ACC112 (cell line): Measurements from ENCODE around the gene NPRL2.

Source experiments
- H2AFZ ChIP-seq: fragments of 200-600 bp; sonication (generic); one replicate; pipeline ENCODE4 v1.6.0; 2017; ENCODE audit warnings: antibody characterized with exemption, low read length; ENCODE audit not compliant: unreplicated experiment
- H3K27ac ChIP-seq: fragments of 200-600 bp; sonication (generic); 2 replicates; pipeline ENCODE4 v1.5.1; 2014; ENCODE audit warnings: low read depth, mild to moderate bottlenecking, antibody characterized with exemption, low read length, moderate library complexity
- H3K27me3 ChIP-seq: fragments of 200-600 bp; sonication (generic); 2 replicates; pipeline ENCODE4 v1.6.1; 2014; ENCODE audit warnings: mild to moderate bottlenecking, antibody characterized with exemption, low read length, moderate library complexity, mixed read lengths; ENCODE audit not compliant: insufficient read depth
- H3K36me3 ChIP-seq: fragments of 200-600 bp; sonication (generic); 2 replicates; pipeline ENCODE4 v1.6.1; 2016; ENCODE audit warnings: mild to moderate bottlenecking, antibody characterized with exemption, low read length, moderate library complexity, mixed read lengths; ENCODE audit not compliant: insufficient read depth
- H3K4me1 ChIP-seq: fragments of 200-600 bp; sonication (generic); one replicate; pipeline ENCODE4 v1.6.1; 2016; ENCODE audit warnings: low read length, mixed read lengths; ENCODE audit not compliant: insufficient read depth, unreplicated experiment, control insufficient read depth
- H3K4me3 ChIP-seq: fragments of 200-600 bp; sonication (generic); 2 replicates; pipeline ENCODE4 v1.5.1; 2014; ENCODE audit warnings: mild to moderate bottlenecking, low read depth, low read length
- H3K79me2 ChIP-seq: fragments of 200-600 bp; sonication (generic); one replicate; pipeline ENCODE4 v1.6.0; 2016; ENCODE audit warnings: low read length; ENCODE audit not compliant: control insufficient read depth, unreplicated experiment, insufficient read depth

The NPRL2 gene

GRCh38 chr3:50357481-50357880, 6.9 kb upstream of the NPRL2 start:
- Histone ChIP-seq H3K36me3 (no peaks in the 10 kb centered on the region), H3K79me2 (peaks cover 53% of the 10 kb centered on the region), H3K4me3 (peak overlapping the region; percentile 88), H3K27ac (no peak overlapping the region), H3K4me1 (peaks cover 27% of the 10 kb centered on the region), H3K27me3 (no peaks in the 10 kb centered on the region), H2AFZ (no peak overlapping the region)

- peaks cover 58% of the 10 kb centered on the region for H3K79me2 ChIP-seq
- H3K27ac ChIP-seq, result no peak overlapping the region
- no peaks in the 10 kb centered on the region for H3K36me3 ChIP-seq
- no peaks in the 10 kb centered on the region for H3K27me3 ChIP-seq
- peak overlapping the region; percentile 88 for H3K4me3 ChIP-seq
- H2AFZ ChIP-seq, result no peak overlapping the region
- peaks cover 32% of the 10 kb centered on the region for H3K4me1 ChIP-seq
These were observed 6.0 kb upstream of the NPRL2 start for GRCh38 chr3:50356553-50356952.

GRCh38 chr3:50355829-50356552, 5.4 kb upstream of the NPRL2 start:
- no peak overlapping the region for H3K27ac ChIP-seq
- peaks cover 36% of the 10 kb centered on the region for H3K4me1 ChIP-seq
- H3K36me3 ChIP-seq, result no peaks in the 10 kb centered on the region
- no peaks in the 10 kb centered on the region for H3K27me3 ChIP-seq
- H3K79me2 ChIP-seq, result peaks cover 60% of the 10 kb centered on the region
- no peak overlapping the region for H2AFZ ChIP-seq
- peak overlapping the region; percentile 88 for H3K4me3 ChIP-seq

- H3K27me3 ChIP-seq, result no peaks in the 10 kb centered on the region
- H3K36me3 ChIP-seq, result no peaks in the 10 kb centered on the region
- H3K4me3 ChIP-seq, result no peak overlapping the region
- H3K4me1 ChIP-seq, result peaks cover 38% of the 10 kb centered on the region
- H2AFZ ChIP-seq, result no peak overlapping the region
- H3K79me2 ChIP-seq, result peaks cover 65% of the 10 kb centered on the region
- no peak overlapping the region for H3K27ac ChIP-seq
These were observed 4.3 kb upstream of the NPRL2 start for GRCh38 chr3:50354850-50355249.

- H3K36me3 ChIP-seq, result no peaks in the 10 kb centered on the region
These were observed 3.7 kb upstream of the NPRL2 start for GRCh38 chr3:50354186-50354764.

GRCh38 chr3:50353245-50354004, 2.9 kb upstream of the NPRL2 start:
- Histone ChIP-seq H2AFZ (no peak overlapping the region), H3K36me3 (no peaks in the 10 kb centered on the region), H3K27ac (peak overlapping the region; percentile 21), H3K4me1 (peaks cover 41% of the 10 kb centered on the region), H3K4me3 (no peak overlapping the region), H3K79me2 (peaks cover 62% of the 10 kb centered on the region), H3K27me3 (no peaks in the 10 kb centered on the region)

More at GRCh38 chr3:50354186-50354764, 3.7 kb upstream of the NPRL2 start:
- Histone ChIP-seq H2AFZ (no peak overlapping the region), H3K4me3 (no peak overlapping the region), H3K27me3 (no peaks in the 10 kb centered on the region), H3K79me2 (peaks cover 70% of the 10 kb centered on the region), H3K27ac (no peak overlapping the region), H3K4me1 (peaks cover 41% of the 10 kb centered on the region)

- Histone ChIP-seq H3K27ac (peak overlapping the region; percentile 21), H2AFZ (no peak overlapping the region), H3K27me3 (no peaks in the 10 kb centered on the region), H3K4me3 (no peak overlapping the region), H3K4me1 (peaks cover 37% of the 10 kb centered on the region), H3K79me2 (peaks cover 56% of the 10 kb centered on the region), H3K36me3 (no peaks in the 10 kb centered on the region)
These were observed 2.2 kb upstream of the NPRL2 start for GRCh38 chr3:50352781-50353180.

GRCh38 chr3:50351323-50351697, 735 bp upstream of the NPRL2 start:
- H2AFZ ChIP-seq, result no peak overlapping the region
- H3K27me3 ChIP-seq, result no peaks in the 10 kb centered on the region
- 0 out of 2 replicates have a peak overlapping the region, but pooled peaks have one; percentile 81 for H3K27ac ChIP-seq
- no peaks in the 10 kb centered on the region for H3K36me3 ChIP-seq
- peaks cover 22% of the 10 kb centered on the region for H3K4me1 ChIP-seq
- H3K79me2 ChIP-seq, result peaks cover 41% of the 10 kb centered on the region
- H3K4me3 ChIP-seq, result peak overlapping the region; percentile 98

GRCh38 chr3:50350213-50350526, 405 bp downstream of the NPRL2 start:
- H3K4me1 ChIP-seq, result peaks cover 14% of the 10 kb centered on the region
- H3K4me3 ChIP-seq, result peak overlapping the region; percentile 98
- H3K36me3 ChIP-seq, result no peaks in the 10 kb centered on the region
- no peaks in the 10 kb centered on the region for H3K27me3 ChIP-seq
- peak overlapping the region; percentile 79 for H2AFZ ChIP-seq
- peaks cover 30% of the 10 kb centered on the region for H3K79me2 ChIP-seq
- H3K27ac ChIP-seq, result peak overlapping the region; percentile 30; the same call in 1 of the 2 replicates

GRCh38 chr3:50347187-50347813, 3.3 kb downstream of the NPRL2 start:
- Histone ChIP-seq H3K4me3 (no peak overlapping the region), H2AFZ (no peak overlapping the region), H3K4me1 (peaks cover 14% of the 10 kb centered on the region), H3K79me2 (peaks cover 18% of the 10 kb centered on the region), H3K27ac (no peak overlapping the region), H3K27me3 (no peaks in the 10 kb centered on the region), H3K36me3 (no peaks in the 10 kb centered on the region)
